Panc1 (cell line): ENCODE results near the gene LLGL1.

Experiments used
- POLR2AphosphoS5 ChIP-seq: IDR thresholded peaks from 2 replicates; pipeline ENCODE4 v1.6.1; 2012; ENCODE audit warnings: mild to moderate bottlenecking, low read depth, low read length, moderate library complexity
- SIN3A ChIP-seq: IDR thresholded peaks from 2 replicates; pipeline ENCODE4 v1.6.1; 2012; ENCODE audit warnings: low read depth, mild to moderate bottlenecking, low read length, moderate library complexity, borderline replicate concordance; ENCODE audit not compliant: insufficient read depth
- TCF7L2 ChIP-seq: IDR thresholded peaks from 2 replicates; pipeline ENCODE4 v1.6.1; 2011; ENCODE audit warnings: mild to moderate bottlenecking, low read depth, low read length, inconsistent platforms
- TF ChIP-seq, protein P1 (sequence below): fragments of 450-650 bp; IDR thresholded peaks from 2 replicates; pipeline ENCODE4 v1.5.1; 2017; ENCODE audit warnings: mild to moderate bottlenecking
- TF ChIP-seq, protein P2 (sequence below), 2 experiments: IDR thresholded peaks; 2 replicates each; pipeline ENCODE4 v1.6.1; 2011 to 2012; ENCODE audit warnings: low read depth in 2 of 2, control low read depth in 1 of 2, low read length in 1 of 2, mild to moderate bottlenecking in 1 of 2, moderate library complexity in 1 of 2; ENCODE audit not compliant: insufficient read depth in 1 of 2

- TF ChIP-seq, protein P1, sequence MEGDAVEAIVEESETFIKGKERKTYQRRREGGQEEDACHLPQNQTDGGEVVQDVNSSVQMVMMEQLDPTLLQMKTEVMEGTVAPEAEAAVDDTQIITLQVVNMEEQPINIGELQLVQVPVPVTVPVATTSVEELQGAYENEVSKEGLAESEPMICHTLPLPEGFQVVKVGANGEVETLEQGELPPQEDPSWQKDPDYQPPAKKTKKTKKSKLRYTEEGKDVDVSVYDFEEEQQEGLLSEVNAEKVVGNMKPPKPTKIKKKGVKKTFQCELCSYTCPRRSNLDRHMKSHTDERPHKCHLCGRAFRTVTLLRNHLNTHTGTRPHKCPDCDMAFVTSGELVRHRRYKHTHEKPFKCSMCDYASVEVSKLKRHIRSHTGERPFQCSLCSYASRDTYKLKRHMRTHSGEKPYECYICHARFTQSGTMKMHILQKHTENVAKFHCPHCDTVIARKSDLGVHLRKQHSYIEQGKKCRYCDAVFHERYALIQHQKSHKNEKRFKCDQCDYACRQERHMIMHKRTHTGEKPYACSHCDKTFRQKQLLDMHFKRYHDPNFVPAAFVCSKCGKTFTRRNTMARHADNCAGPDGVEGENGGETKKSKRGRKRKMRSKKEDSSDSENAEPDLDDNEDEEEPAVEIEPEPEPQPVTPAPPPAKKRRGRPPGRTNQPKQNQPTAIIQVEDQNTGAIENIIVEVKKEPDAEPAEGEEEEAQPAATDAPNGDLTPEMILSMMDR: no peak
- TF ChIP-seq SIN3A (no peak), TCF7L2 (no peak), POLR2AphosphoS5 (no peak)
- TF ChIP-seq, protein P2, sequence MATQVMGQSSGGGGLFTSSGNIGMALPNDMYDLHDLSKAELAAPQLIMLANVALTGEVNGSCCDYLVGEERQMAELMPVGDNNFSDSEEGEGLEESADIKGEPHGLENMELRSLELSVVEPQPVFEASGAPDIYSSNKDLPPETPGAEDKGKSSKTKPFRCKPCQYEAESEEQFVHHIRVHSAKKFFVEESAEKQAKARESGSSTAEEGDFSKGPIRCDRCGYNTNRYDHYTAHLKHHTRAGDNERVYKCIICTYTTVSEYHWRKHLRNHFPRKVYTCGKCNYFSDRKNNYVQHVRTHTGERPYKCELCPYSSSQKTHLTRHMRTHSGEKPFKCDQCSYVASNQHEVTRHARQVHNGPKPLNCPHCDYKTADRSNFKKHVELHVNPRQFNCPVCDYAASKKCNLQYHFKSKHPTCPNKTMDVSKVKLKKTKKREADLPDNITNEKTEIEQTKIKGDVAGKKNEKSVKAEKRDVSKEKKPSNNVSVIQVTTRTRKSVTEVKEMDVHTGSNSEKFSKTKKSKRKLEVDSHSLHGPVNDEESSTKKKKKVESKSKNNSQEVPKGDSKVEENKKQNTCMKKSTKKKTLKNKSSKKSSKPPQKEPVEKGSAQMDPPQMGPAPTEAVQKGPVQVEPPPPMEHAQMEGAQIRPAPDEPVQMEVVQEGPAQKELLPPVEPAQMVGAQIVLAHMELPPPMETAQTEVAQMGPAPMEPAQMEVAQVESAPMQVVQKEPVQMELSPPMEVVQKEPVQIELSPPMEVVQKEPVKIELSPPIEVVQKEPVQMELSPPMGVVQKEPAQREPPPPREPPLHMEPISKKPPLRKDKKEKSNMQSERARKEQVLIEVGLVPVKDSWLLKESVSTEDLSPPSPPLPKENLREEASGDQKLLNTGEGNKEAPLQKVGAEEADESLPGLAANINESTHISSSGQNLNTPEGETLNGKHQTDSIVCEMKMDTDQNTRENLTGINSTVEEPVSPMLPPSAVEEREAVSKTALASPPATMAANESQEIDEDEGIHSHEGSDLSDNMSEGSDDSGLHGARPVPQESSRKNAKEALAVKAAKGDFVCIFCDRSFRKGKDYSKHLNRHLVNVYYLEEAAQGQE (IDR thresholded peaks at IDR 0.05; ENCODE audit: insufficient read depth in 1 of 2, low read depth in 2 of 2, low read length in 1 of 2): no peak
Measured at GRCh38 chr17:18185832-18186626, 39.4 kb upstream of the LLGL1 start.
